ENCODE data around the gene DEK.
"Not testable (repeated sequence)": the region's sequence is repeated elsewhere in the genome, so short reads cannot be mapped to it uniquely, and the experiment has no call there.

DEK gene

GRCh38 chr6:18264219-18264922, at the start of gene DEK:
Gene DEK, minus strand, starts transcription at chr6:18264530. Its CDS starts 543 bp downstream, at chr6:18263987.
- DNase-seq (ENCODE audit: low read depth, low spot score) = peak; percentile 35

GRCh38 chr6:18312368-18312767, 48.0 kb upstream of the DEK start:
- DNase-seq (ENCODE audit: low read depth, low spot score) = no peak

- DNase-seq (ENCODE audit: low read depth, low spot score) = not testable (repeated sequence)
Observed at GRCh38 chr6:18310010-18310409, 45.7 kb upstream of the DEK start.

- no peak for DNase-seq (ENCODE audit: low read depth, low spot score)
Observed at GRCh38 chr6:18309046-18309445, 44.7 kb upstream of the DEK start.

GRCh38 chr6:18308070-18308735, 43.9 kb upstream of the DEK start:
- DNase-seq (ENCODE audit: low read depth, low spot score) = no peak

- DNase-seq (ENCODE audit: low read depth, low spot score) = peak; percentile 69
Observed at GRCh38 chr6:18306977-18307376, 42.6 kb upstream of the DEK start.

GRCh38 chr6:18302561-18303439, 38.5 kb upstream of the DEK start:
- DNase-seq (ENCODE audit: low read depth, low spot score) = no peak

- no peak for DNase-seq (ENCODE audit: low read depth, low spot score)
Observed at GRCh38 chr6:18293076-18293904, 29.0 kb upstream of the DEK start.

GRCh38 chr6:18289283-18289682, 25.0 kb upstream of the DEK start:
- no peak for DNase-seq (ENCODE audit: low read depth, low spot score)

- no peak for DNase-seq (ENCODE audit: low read depth, low spot score)
Observed at GRCh38 chr6:18284261-18284660, 19.9 kb upstream of the DEK start.

GRCh38 chr6:18281564-18281963, 17.2 kb upstream of the DEK start:
- no peak for DNase-seq (ENCODE audit: low read depth, low spot score)

GRCh38 chr6:18280084-18280483, 15.8 kb upstream of the DEK start:
- no peak for DNase-seq (ENCODE audit: low read depth, low spot score)

GRCh38 chr6:18279422-18279821, 15.1 kb upstream of the DEK start:
- no peak for DNase-seq (ENCODE audit: low read depth, low spot score)

- DNase-seq (ENCODE audit: low read depth, low spot score) = no peak
Observed at GRCh38 chr6:18277237-18278006, 13.1 kb upstream of the DEK start.

- DNase-seq (ENCODE audit: low read depth, low spot score) = no peak
Observed at GRCh38 chr6:18276610-18277236, 12.4 kb upstream of the DEK start.

GRCh38 chr6:18270216-18270615, 5.9 kb upstream of the DEK start:
- DNase-seq (ENCODE audit: low read depth, low spot score) = no peak

- DNase-seq (ENCODE audit: low read depth, low spot score) = no peak
Observed at GRCh38 chr6:18269717-18270116, 5.4 kb upstream of the DEK start.

- no peak for DNase-seq (ENCODE audit: low read depth, low spot score)
Observed at GRCh38 chr6:18269253-18269652, 4.9 kb upstream of the DEK start.

GRCh38 chr6:18268066-18268465, 3.7 kb upstream of the DEK start:
- DNase-seq (ENCODE audit: low read depth, low spot score) = no peak

GRCh38 chr6:18266523-18266912, 2.2 kb upstream of the DEK start:
- no peak for DNase-seq (ENCODE audit: low read depth, low spot score)
